GM19438 (cell line): ENCODE results near the gene C1QTNF8.

ENCODE experiments used
- ATAC-seq: cut with Tn5 transposase; IDR thresholded peaks from one replicate; pipeline ENCODE4 v1.9.1; 2021; ENCODE audit warnings: low read depth; ENCODE audit not compliant: unreplicated experiment

The C1QTNF8 gene

DNA sequence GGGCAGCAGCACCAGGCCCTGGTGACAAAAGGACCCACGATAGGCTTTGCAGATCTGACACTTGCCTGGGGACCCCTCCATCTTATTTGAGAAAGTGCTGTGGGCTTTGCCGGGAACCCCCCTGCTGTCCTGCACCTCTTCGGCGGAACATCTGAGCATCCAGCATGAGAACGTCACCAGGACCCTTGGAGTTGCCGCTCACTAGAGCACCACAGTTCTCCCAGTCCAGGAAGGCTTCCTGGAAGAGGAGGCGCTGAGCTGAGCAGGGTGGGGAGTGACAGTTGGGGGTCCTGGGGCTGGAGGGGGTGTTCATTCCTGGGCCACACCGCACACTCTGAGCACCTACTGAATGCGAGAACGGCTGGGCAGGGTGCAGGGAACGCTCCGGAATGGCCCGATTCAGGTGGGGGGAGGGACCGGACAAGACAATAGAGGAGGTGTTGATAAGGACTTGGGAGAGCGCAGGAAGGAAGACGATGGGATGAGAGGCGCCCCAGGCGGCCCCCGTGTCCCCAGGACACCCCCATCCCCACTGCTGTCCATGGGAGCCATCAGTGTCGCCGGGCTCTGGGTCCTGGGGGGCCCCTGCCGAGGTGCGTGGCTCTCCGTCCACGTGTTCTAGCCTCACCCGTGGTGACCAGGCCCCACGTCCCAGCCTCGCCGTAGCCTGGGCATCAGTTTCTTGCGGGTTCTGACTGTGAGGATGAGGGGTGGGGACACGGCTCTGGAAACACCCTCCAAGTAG, 32.1 kb upstream of the C1QTNF8 start:
- ATAC-seq, result no peak

DNA sequence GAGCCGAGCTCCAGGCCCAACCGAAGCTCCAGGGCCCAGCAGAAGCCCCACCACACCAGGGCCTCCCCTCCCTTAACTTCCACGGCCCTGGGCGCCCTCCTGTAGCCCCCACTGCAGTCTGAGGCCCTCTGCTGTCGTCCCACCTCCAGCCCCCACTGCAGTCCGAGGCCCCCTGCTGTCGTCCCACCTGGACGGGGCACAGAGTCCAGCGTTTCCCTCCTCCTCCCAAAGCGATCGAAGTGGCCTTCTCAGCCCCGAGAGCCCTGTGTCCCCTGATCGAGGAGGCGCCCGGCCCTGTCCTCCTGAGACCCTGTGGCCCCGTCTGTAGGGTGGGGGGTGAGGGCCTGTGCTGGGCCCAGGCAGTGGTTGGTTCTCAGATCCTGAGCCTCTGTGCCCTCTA, 31.1 kb upstream of the C1QTNF8 start:
- no peak for ATAC-seq

- ATAC-seq, result no peak
Measured at GRCh38 chr16:1126586-1126985, 30.5 kb upstream of the C1QTNF8 start.

DNA sequence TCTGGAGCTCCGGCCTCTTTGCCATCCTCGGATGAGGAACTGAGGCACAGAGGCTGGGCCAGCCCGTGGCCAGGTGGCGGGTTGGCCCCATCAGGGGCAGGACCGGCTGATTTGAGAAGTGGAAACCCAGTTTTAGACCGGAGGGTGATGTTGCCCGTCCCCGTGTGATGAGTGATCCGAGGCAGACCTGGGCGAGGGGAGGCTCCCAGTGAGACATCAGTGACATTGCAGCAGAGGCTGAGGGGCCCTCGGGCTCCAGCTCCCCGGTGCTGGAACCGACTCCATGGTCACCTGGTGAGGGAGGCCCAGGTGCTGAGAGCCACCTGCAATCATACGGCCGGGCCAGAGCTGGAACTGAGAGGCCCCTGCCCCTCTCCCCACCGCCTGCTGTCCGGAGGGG, 30.0 kb upstream of the C1QTNF8 start:
- no peak for ATAC-seq

DNA sequence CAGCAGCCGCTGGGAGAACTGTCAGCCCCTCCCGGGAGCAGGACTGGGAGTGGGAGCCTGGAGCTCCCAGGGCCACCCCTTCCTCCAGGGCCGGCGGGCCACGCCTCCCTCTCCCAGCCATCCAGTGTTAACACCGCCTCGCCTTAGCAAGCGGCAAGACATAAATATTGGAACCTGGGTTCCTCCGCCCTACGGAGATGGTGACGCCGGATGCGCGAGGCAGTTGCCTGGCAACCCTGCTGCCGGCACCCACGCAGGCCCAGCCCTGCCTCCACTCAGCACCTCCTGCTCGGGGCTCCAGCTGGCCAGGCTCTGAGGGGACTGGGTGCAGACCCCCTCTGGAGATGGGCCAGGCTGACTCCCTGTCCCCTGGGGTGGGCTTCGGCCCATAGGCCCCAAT, 29.4 kb upstream of the C1QTNF8 start:
- ATAC-seq, result no peak

DNA sequence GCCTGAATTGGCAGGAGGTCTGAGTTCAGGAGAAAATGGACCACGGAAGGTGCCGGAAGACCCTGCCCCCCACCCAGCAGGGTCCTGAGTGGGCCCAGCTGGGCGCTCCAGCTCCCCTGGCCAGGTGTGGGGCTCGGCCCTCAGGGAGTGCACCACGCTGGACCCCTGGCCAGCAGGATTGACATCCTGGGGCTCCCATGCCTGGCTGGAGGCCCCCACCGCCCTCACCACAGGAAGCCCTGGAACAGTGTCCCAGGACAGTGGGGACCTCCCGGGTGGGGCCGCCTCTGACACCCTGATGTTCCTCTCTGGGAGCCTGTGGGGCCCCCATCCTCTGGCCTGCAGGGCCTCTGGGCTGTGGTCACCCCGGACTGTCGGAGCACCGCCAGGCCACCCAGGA, 28.8 kb upstream of the C1QTNF8 start:
- ATAC-seq, result no peak

DNA sequence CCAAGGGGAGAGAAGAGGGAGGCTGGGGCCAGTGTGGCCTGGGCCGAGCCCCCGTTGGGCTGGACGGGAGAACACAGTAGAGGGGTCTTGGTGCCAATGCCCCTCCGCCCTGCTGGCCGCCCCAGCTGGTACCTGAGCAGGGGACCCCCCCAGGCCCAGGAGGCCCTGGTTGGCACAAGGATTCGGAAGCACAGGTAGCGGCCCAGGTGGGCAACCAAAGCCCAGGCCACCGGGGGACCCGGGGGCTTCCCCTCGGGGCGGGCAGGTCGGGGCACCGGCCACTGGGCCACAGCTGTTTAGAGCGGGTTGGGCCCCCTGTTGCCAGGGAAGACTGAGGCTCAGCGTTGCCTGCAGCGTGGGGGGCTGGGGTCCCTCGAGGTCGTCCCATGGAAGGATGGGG, 28.2 kb upstream of the C1QTNF8 start:
- ATAC-seq, result no peak

GRCh38 chr16:1123525-1124230, 27.6 kb upstream of the C1QTNF8 start:
- no peak for ATAC-seq

DNA sequence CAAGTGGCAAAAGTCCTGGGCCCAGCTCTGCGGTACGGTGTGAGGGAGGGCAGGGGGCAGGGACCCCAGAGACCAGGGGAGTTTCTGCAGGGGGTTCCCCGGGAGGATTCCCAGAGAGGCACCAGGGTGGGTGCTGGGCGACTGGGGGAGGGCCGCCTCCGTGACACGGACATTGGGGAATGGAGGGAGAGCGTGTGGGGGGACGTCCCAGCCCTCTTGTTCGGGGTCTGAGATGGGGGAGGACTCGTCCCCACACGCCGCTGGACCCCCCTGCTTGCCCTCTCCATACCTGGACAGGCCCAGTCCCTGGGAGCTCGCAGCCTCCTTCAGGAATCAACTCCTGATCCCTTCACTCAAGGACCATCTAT, 26.3 kb upstream of the C1QTNF8 start:
- ATAC-seq, result no peak

GRCh38 chr16:1121601-1122397, 25.8 kb upstream of the C1QTNF8 start:
- no peak for ATAC-seq

DNA sequence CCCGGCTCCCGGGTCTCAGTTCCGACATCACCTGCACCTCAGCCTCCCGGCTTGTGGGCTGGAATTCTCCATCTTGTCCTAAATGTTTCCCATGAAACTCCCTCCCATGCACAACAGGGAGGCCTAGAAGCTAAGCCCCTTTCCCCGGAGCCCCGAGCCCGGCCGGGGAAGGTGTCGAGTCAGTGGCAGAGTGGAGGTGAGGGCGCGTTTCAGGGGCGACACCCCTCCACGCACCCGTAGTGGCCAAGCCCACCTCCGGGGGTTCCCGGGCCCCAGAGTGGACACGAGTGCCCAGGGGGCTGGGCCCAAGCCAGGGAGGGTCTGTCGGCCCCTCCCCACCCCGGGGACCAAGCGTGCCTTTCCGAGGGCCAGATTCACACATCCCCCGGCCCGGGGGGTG, 25.0 kb upstream of the C1QTNF8 start:
- ATAC-seq, result no peak

DNA sequence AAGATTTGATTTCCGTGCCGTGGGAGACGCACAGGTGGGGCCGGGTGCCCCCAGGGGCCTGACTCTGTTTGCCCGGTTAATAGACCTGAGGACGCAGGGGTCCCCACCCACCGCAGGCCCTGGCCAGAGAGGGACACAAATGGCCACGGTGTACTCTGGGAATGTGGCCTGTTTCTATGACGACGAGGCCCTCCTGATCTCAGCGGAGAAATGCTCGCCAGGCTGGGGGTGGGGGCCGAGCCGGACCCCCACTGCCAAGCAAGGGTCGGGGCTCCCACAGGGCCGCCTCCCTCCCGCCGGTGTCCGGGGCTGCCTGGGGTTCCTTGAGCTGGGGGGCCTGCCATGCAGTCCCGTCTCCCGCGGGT, 24.5 kb upstream of the C1QTNF8 start:
- no peak for ATAC-seq

DNA sequence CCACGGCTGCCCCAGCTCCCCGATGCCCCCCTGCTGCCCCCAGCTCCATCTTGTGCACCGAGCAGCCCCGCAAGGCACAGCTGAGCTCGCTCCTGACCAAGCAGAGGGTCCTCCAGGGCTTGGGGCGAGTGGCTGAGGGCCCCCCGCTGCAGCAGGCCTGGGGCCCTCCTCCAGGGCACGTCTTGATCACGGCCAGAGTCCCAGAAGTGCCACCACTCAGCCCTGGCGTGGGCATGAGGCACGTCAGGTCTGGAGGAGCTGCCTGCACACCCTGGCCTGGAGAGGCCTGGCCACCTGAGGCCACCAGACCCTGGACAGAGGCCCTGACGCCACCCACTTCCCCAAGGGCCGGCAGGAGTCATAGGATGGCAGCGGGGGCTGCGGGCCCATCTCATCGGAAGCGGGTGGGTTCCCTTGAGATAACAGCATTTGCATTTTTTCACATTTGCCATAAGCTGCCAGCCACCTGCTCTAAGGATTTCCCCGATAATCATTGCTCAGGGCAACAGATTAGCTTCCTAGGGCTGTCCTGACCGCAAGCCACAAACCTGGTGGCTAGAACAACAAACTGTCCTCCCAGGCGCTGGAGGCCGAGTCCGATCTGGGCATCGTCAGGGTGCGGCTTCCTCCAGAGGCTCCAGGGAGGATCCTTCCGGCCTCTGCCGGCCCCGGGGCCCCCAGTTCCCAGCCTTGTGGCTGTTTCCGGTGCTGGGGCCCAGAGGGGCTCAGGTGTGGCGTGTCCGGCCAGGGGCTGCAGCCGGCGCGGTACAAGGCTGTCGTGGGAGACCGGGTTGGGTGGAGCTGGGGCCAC, 23.9 kb upstream of the C1QTNF8 start:
- ATAC-seq, result no peak

DNA sequence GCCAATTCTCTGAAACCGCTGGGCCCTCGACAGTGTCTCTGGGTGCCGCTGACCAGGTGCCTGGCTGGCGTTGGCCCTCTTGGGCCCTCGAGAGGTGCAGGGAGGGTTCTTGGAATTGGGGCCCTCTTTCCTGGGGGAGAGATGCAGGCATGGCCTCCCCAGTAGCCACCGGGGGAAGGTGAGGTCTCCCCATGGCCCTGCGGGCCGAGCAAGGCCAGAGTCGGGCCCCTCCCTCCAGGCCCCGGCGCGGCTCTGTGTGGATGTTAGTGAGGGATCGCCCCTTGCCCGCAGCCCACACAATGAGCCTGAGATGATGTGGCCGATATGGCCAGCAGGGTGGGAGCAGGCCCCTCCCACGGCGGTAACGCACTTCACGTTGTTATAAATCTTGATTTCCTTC, 23.1 kb upstream of the C1QTNF8 start:
- no peak for ATAC-seq

DNA sequence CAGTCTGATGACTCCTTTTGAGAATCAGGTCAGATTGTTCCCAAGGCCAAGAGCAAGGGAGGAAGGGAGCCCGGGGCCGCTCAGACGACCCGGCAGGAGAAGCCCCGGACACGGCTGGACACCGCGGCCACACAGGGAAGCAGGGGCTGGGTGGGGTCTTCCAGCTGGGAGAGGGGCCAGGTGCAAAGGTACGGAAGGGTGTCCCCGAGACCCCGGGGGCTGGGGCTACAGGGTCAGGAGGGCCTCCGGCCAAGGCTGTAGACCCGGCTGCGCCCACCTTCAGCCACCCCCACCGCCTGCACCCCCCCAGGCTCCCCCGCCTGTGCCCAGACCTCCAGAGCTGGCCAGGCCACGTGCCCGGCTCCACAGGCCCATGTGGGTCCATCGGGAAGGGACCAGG, 21.9 kb upstream of the C1QTNF8 start:
- no peak for ATAC-seq

- no peak for ATAC-seq
Measured at GRCh38 chr16:1117176-1117900, 21.3 kb upstream of the C1QTNF8 start.

DNA sequence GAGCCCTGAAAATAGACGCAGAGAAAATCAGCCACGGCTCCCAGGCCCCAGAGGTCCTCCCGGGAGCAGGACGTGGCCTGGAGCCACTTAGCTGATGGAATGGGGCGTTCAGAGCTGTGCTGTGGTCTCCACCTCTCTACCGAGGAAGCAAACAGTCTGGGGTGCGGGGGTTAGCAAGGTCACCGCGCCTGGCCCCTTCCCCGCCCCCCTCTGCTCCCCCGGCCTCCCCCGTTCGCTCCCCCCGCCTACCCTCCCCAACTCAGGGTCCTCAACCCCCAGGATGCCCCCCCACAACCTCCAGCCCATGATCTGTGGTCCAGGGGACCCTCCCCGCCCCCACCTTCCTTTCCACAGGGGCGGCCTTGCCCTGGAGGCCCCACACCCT, 20.6 kb upstream of the C1QTNF8 start:
- ATAC-seq, result no peak

DNA sequence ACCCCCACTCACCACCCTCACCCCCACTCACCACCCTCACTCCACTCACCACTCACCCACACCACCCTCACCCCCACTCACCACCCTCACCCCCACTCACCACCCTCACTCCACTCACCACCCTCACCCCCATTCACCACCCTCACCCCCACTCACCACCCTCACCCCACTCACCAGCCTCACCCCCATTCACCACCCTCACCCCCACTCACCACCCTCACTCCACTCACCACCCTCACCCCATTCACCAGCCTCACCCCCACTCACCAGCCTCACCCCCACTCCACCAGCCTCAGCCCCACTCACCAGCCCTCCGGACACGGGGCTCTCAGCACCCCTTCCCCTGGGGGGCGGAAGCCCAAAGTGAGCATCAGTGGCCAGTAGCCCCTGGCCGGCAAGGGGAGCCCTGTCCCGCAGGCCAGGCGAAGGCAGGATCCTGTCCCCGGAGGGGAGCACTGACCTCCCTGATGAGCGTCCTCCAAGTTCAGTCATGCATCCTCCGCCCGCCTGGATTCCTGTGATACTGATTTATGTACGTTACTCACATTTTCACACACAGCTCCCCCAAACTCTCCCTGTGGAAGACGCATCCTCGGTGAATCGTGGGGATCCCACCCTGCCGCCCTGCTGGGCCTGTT, 18.0 kb upstream of the C1QTNF8 start:
- no peak for ATAC-seq

DNA sequence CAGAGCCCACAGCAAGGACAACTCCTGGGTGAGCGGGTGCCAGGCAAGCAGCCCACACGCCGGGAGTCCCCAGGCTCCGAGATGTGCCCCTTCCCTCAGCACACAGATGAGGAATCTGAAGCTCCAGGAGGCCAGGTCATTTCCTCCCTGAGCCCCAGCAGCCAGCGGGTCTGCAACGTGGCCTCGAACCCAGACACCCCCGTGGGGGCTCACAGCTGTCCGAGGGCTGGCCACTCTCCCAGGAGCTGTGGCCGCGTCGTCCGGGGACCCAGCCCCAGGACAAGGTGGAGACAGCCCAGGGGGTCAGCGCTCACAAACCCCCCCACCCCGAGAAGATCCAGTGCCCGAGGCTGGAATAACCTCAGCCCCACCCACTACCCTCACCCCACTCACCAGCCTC, 17.4 kb upstream of the C1QTNF8 start:
- ATAC-seq, result no peak
